NCI-H446 (cell line): Measurements from ENCODE around the gene GMNC.
A peak's percentile ranks its signal among the peaks of the same experiment; 100 is the strongest.
"Not testable (repeated sequence)": the region's sequence is repeated elsewhere in the genome, so short reads cannot be mapped to it uniquely, and the experiment has no call there.

Experiments
- DNase-seq, 2 experiments: peaks; one replicate each; lab custom pipeline; 2025; lab: John Stamatoyannopoulos, UW

GMNC gene

GRCh38 chr3:190862209-190863118, at the start of gene GMNC:
TSS of gene GMNC (minus strand) at chr3:190862694. CDS start at chr3:190862615, 79 bp downstream.
- DNase-seq: no peak

GRCh38 chr3:190911382-190911781, 48.9 kb upstream of the GMNC start:
- DNase-seq: no peak

GRCh38 chr3:190909908-190910307, 47.4 kb upstream of the GMNC start:
- no peak for DNase-seq

- DNase-seq: no peak
Observed at GRCh38 chr3:190903156-190903555, 40.7 kb upstream of the GMNC start.

GRCh38 chr3:190902292-190902691, 39.8 kb upstream of the GMNC start:
- no peak for DNase-seq

GRCh38 chr3:190892395-190892902, 30.0 kb upstream of the GMNC start:
- DNase-seq: no peak

- no peak for DNase-seq
Observed at GRCh38 chr3:190886945-190887344, 24.5 kb upstream of the GMNC start.

- DNase-seq: peak; percentile 58 to 80
Observed at GRCh38 chr3:190883973-190884832, 21.7 kb upstream of the GMNC start.

- DNase-seq: no peak
Observed at GRCh38 chr3:190883141-190883540, 20.6 kb upstream of the GMNC start.

GRCh38 chr3:190877925-190878324, 15.4 kb upstream of the GMNC start:
- no peak for DNase-seq

- DNase-seq: not testable (repeated sequence)
Observed at GRCh38 chr3:190876433-190876832, 13.9 kb upstream of the GMNC start.

GRCh38 chr3:190875061-190875460, 12.6 kb upstream of the GMNC start:
- DNase-seq: peak in 1 of 2 experiments; percentile 72

GRCh38 chr3:190870127-190870526, 7.6 kb upstream of the GMNC start:
- DNase-seq: no peak

GRCh38 chr3:190867071-190867470, 4.6 kb upstream of the GMNC start:
- DNase-seq: no peak

- no peak for DNase-seq
Observed at GRCh38 chr3:190865828-190866227, 3.3 kb upstream of the GMNC start.

- DNase-seq: no peak
Observed at GRCh38 chr3:190865419-190865818, 2.9 kb upstream of the GMNC start.

- no peak for DNase-seq
Observed at GRCh38 chr3:190864002-190864401, 1.5 kb upstream of the GMNC start.

GRCh38 chr3:190863119-190863465, 598 bp upstream of the GMNC start:
- no peak for DNase-seq

GRCh38 chr3:190860521-190860920, 2.0 kb downstream of the GMNC start:
- no peak for DNase-seq

- DNase-seq: no peak
Observed at GRCh38 chr3:190855151-190855550, 7.3 kb downstream of the GMNC start.

- no peak for DNase-seq
Observed at GRCh38 chr3:190854062-190854461, 8.4 kb downstream of the GMNC start.

GRCh38 chr3:190853464-190853863, 9.0 kb downstream of the GMNC start:
- DNase-seq: no peak

- no peak for DNase-seq
Observed at GRCh38 chr3:190849607-190850006, 12.9 kb downstream of the GMNC start.
